Stimulated activated CD8-positive, alpha-beta memory T cell treated with anti-CD3 and anti-CD28 coated beads, Interleukin-12 subunit alpha, Interleukin-12 subunit beta, amount 100 ng/mL, for 24 hours (primary cell): ENCODE results near the gene ZNF574.

Experiments
- DNase-seq: peaks from one replicate; pipeline ENCODE4 v3.0.0-alpha.2; 2020; ENCODE audit errors: extremely low read depth

ZNF574 gene

GRCh38 chr19:42124386-42124901, 48.5 kb downstream of the ZNF574 start:
- DNase-seq = no peak

DNA sequence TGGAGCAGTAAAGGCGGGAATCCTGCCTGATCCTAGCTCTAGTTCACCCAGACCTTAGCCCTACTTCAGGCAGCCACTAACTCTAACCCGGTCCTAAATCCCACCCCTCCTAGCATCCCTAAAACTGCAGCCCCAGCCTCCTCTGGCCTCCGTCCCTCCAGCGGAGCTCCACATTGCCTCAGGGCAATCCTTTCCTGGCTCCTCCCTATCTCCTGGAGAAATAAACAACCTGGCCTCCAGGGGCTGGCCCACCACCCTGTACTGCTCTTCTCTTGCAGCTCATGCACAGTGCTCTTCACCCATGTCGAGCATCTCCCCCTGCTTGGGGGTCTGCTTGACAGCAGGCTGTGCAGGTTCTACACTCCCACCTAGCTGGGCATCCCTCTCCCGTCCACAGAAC, 49.6 kb downstream of the ZNF574 start:
- DNase-seq = no peak

DNA sequence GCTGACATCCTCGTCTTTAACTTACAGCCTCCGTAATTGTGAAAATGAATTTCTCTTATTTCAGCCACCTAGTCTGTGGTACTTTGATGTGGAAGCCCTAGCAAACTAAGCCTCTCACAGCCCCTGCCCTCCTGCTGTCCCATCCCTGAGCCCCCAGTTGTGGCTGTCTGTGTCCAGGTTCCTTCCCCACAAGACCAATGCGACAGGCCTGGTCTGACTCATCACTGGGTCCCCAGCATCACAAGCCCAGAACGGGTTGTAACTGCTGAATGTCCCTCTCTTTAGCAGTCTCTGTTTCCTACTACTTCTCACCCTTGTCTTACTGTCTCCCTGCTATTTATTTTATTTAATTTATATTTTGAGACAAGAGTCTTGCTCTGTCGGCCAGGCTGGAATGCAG, 50.6 kb downstream of the ZNF574 start:
- no peak for DNase-seq

GRCh38 chr19:42129399-42130253, 53.7 kb downstream of the ZNF574 start:
- DNase-seq = no peak

DNA sequence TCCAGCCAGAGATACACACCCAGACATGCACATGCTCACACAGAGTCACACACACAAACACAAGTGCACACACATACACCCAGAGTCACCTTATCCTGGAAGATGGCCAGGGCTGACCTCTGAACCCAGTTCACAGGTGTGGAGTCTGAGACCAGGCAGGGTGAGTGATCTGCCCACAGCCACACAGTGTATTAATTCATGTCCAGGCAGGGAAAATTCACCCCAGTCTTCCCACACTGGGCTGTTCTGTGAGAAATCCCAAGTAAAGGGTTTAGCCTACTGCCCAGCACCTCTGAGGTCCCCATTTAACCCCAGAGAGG, 54.2 kb downstream of the ZNF574 start:
- no peak for DNase-seq
